Activated CD8-positive, alpha-beta memory T cell treated with anti-CD3 and anti-CD28 coated beads, Interleukin-2, amount 50 U/mL, for 24 hours (primary cell): ENCODE results near the gene RASAL2.
"Not testable (repeated sequence)": the region's sequence is repeated elsewhere in the genome, so short reads cannot be mapped to it uniquely, and the experiment has no call there.

Source experiments
- DNase-seq: peaks from one replicate; pipeline ENCODE4 v3.0.0-alpha.2; 2020; ENCODE audit errors: extremely low read depth

Gene RASAL2

DNA sequence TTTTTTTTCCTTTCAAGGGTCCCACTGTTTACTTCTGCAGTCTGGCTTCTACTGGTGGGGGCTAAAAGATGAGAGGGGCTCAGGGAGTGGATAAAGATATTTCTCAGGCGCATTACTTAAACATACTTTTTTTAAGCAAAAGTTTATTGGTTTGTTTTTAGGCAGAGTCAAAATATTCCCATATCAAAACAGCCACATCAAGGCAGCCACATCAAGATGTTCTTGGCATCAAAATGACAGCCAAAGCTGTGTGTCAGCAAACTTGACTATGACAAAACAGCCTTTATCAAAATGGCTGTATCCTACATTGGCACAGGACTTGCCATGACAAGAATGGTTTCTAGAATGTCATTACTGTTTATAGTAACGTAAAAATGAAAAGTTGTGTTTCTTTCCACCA, 22.1 kb upstream of the RASAL2 start:
- DNase-seq: no peak

DNA sequence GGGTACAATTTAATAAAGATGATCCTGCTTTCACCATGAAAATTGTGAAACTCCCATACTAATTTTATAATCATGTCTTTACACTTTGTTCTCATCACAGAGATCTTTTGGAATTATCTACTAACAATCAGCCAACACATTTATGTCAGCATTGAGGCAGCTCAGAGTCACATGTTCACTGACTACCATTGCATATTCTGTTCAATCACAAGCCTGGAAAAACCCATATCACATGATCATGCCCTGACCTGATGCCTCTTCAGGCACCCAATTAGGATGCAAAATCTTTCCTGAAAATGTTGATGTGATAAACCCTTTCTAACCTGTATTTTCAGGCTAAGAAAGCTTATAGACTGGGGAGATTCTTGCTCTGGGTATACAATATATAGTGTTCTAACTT, 21.6 kb upstream of the RASAL2 start:
- DNase-seq: no peak

DNA sequence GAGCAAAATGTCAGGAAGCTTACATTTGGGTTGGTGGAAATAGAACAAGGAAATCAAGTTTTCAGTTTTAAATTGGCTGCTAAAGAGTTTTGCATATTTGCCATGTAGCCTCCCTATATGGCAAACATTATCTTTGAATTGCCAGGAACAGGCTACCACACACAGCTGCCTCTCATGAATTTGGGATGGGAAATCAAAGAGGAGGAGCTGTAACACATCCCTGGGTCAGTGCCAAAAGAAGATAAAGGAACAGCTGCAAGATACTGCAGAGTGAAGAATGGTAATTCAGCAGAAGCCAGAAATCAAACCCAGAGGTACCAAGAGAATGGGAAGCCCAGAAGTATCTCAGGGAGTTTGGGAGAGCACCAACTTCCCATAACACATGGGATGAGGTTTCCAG, 18.6 kb upstream of the RASAL2 start:
- DNase-seq: no peak

DNA sequence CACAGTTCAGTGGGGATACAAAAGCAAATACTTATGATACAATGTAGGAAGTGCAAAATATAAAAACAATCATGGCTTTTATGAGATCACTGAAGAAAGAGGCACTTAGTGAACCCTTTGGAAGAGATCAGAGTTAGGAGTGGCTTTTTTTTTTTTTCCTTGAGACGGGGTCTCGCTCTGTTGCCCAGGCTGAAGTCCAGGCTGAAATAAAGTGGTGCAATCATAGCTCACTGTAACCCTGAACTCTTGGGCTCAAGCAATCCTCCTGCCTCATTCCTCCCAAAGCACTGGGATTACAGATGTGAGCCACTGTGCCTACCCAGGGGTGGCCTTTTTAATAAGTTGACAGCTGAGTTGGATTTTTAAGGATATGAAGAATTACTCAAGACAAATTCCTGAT, 17.3 kb upstream of the RASAL2 start:
- DNase-seq: no peak

DNA sequence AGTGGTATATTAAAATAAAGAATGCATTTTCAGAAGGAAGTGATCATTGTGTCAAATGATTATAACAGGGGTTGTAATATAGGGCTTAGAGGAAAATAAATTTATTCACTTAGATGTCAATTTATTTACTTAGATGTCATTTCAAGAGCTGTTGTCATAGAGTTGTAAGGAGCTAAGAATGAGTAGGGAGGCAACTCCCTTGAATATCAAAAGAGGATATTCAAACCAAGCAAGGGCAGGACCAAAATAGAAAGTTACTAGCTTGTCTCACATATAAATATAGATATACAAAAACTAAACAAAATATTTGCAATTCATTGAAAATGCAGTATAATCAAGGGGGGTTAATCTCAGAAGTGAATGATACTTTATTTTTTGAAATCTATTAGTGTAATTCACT, 16.0 kb upstream of the RASAL2 start:
- DNase-seq: no peak

DNA sequence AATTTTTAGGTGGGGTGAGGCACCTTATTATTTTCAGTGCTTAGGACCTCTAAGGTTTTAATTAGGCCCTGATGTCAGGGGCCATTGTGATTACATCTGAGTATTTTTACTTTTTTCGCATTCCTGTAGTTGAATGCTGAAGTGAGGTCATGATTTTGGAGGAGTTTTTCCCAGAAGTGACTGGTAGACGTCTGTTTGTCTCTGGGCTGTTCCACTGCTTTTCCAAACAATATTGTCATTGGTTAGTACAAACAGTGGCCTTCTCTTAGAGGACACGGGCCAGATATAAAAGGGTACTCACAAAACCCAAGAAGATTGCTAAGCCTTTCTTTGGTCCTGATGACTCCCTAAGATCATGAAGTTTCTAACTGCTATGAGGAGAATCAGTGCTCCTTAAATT, 7.6 kb upstream of the RASAL2 start:
- DNase-seq: no peak

DNA sequence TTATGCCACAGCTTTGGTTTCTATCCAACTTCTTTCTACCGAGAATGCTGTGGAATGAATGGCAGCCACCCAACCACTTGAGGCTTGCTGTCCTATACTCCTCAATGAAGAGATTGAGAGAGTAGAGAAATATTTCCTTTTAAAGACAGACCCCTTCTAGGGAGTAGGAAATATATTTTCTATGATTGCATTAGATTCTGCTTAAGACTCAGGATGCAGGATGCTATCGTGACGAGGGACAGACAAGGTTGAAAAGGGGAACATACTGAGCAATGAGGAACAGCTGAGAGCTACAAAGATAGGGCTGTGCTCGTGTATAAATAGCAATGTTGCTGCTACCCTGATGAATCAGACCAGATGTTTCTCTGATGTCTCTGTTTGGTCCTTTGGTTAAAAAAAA, 7.1 kb upstream of the RASAL2 start:
- DNase-seq: no peak

DNA sequence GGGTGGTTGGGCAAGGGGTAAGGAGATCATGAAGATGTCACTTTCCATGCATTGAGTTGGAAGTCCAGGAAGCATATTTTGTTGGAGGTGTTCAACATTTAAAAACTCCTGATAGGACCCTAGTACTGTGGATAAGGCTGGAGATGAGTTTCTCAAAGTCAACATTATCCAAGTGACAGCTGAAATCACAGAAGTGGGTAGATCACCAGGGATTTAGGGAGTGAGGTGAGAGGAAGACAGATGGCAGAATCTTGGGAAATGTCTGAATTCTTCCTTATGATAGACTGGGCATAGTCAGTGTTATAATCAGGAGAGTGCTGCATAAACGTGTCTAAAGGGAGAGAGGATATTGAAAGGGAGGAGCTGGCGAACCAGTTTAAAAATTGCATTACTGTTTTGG, 5.3 kb upstream of the RASAL2 start:
- no peak for DNase-seq

DNA sequence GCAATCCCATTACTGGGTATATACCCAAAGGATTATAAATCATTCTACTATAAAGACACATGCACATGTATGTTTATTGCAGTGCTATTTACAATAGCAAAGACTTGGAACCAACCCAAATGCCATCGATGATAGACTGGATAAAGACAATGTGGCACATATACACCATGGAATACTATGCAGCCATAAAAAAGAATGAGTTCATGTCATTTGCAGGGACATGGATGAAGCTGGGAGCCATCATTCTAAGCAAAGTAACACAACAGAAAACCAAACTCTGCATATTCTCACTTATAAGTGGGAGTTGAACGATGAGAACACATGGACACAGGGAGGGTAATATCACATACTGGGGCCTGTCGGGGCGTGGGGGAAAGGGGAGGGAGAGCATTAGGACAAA, 2.5 kb upstream of the RASAL2 start:
- DNase-seq: not testable (repeated sequence)

DNA sequence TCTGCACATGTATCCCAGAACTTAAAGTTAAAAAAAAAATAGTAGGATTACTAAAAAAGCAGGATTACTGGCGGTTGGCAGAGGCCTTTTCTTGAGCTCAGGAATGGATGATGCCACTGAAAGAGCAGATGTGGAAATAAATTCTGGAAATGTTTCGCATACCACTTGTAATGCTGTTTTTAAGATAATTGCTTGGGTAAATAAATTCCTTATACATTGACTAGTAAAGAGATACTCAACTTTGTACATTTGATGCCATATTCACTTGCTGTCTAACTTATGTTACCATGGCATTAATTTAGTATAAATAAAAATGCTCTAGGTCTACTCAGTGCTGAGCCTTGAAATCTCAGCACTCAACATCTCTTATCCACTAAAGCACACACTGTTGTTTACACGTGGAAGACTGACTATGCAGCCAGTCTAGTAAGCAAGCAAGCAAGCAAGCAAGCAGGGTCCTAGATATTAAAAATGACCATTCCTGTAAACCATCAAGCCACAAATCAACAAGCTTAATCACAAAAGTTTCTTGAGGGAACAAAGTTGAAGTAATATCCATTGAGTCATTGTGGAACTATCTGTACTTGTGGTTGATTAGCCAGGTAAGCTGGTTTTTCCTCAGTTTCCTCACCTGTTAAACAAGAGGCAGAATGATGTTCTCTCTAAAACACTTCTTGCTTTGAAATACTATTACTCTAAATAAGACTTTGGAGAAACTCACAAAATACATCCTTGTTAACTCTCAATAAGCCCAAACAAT, 1.7 kb upstream of the RASAL2 start:
- no peak for DNase-seq

DNA sequence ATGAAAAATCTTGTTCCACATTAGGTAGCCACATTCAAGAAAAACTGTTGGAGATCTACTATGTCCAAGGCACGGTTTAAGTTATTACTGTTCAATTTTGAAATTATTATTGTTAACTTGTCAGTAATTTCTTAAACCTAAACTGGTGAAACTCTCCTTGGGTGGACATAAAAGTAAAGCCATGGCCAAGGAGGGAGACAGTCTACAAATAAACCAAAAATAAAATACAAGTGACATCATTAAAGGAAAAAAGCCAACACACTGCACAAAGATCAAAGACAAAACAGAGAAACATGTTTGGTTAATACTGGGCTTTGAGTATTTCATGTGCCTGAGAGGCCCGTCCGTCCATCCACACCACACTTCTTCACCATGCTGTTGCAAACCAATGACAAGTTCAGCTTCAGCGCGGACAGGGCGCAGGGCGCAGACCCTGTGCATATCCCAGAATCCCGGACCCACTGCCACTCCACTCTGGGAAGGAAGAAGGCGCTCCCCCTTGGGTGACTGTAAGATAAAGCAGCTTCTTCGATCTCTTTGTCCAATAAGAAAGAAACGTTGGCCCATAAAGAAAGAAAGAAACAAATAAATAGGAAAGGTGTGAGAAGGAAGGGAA, 918 bp upstream of the RASAL2 start:
- DNase-seq: no peak

DNA sequence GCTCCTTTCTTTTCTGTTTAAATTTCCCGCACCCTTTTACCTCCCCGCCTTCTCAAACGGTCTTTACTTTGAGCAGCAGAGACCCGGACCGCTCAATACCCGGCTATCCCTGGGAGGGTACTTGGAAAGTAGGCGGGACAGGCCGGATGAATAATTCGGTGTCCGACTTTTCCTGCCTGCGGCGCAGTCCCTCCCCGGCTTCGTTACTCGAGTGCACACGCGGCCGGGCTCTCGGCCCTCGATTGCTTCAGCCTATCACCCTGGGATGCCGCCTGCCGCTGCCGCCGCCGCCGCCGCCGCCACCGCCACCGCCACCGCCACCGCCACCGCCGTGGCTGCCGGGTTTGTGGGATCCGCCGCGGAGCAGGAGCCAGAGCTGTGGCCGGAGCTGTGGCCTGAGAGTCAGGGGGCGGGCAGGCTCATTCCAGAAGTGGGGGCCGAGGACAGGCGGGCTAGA, 382 bp upstream of the RASAL2 start:
- no peak for DNase-seq

DNA sequence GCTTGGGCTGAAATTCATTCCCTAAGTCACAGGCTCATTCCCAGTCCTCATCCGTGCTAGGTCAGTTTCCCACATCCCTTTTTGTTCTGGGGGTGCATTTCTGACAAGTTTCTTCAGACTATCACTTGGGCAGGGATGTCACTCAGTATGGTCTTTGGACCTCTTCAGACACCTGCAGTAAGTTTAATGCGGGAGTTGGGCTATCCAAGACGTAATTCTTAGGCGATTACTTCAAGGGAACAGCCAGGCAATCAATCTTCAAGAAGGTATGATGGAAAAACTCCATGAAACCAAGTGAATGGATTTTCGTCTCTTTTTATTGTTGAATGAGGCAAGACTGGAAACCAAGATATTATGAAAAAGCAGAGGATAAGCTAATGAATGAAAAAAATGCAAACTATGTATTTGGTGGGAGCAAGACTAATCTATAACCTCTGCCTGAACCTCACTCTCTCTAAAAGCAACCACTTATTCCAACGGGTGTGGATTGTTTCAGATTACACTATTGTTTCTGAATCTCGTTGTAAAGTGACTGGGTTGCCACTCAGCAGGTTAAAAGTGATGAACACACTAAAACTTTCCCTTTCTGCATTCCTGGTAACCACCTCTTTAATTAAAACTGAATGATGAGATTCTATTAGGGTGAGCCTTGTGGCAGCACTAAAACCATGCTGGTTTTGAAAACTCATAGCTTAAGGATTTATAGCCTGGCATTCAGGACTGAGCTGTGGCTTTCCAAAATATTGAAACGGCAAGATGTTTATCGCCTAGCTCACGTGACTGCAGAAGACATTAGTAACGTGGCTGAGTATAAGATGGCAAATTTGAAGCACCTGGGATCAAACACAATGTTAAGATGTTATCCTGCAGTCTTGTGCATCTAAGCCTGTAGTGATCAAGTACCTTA, 1.1 kb downstream of the RASAL2 start:
- DNase-seq: no peak

DNA sequence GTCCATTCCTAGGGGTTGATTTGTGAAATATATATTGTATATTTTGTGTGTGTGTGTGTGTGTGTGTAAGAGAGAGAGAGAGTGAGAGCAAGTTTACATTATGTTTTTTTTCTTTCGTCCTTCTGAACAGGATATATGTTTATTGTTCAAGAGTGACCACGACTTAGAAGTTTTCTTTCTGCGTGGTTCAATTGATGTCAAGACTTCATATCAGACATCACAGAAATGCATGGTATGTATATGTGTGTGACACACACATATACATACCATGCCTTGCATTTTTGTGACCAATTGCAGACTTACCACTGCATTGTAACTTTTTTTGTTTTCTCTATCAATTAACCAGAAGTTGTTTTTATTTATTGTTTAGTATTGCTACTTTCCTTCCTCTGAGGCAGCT, 2.5 kb downstream of the RASAL2 start:
- no peak for DNase-seq

DNA sequence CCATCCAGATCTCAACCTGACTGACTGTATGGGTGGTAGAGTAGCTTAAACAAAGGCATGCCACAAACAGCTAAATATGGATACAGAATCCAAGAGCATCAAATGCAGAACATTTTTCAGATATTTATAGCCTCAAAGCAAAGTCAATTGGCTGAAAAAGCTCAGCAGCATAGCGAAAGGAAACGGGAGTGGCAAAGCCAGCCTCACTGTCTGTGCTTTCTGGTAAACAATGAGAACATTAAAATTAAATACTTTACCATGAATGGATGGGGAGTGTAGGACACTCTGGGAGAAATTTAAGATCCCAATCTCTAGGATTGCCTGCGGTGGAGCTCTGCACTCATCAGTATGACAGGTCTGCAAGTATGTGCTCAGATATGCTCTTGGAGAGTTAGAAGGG, 4.4 kb downstream of the RASAL2 start:
- DNase-seq: no peak

DNA sequence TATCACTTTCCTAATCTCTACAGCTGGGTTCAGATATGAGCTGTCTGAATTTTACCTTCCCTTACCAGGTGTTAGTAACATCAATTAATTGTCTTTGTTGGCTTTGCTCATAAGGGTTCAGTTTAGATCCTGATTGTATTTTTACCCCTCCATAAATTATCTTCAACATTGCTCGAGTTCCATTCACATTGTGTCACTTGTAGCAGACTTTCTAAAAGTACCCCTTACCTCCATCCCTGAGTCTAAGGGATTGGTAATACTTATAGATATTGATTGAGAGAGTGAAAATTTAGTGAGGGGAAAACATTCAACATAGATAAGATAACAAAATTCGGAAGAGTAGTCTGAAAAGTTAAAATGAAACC, 7.3 kb downstream of the RASAL2 start:
- DNase-seq: no peak

DNA sequence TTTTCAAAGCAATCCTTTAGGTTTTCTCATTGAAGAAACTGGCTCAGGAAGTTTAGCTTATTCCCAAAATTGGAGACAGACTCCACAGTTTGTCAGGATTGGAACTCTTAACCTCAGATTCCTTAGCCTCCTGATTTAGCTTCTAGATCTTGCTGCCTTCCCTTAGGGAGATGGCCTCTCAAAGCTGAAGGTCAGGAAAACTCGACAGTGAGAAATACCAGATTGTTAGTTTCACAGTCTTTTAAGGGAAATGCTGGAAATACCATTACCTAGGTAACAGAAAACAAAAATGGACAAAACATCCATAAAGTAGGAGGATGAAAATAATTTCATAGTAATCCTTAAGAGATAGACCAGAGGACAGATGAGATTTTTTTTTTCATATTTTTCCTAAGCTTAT, 7.8 kb downstream of the RASAL2 start:
- DNase-seq: no peak

DNA sequence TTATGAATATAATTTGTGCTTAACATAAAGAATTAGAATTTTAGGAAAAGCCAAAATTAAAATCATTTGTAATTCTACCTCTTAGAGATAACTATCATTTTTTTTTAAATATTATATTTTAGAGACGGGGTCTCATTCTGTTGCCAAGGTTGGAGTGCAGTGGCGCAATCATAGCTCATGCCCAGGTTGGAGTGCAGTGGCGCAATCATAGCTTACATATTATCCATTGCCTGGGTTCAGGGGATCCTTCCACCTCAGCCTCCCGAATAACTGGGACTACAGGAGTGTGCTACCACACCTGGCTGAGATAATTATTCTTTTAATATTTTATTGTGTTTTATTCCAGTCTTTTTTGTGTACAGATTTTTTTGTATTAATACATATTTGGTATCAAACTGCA, 8.3 kb downstream of the RASAL2 start:
- no peak for DNase-seq

DNA sequence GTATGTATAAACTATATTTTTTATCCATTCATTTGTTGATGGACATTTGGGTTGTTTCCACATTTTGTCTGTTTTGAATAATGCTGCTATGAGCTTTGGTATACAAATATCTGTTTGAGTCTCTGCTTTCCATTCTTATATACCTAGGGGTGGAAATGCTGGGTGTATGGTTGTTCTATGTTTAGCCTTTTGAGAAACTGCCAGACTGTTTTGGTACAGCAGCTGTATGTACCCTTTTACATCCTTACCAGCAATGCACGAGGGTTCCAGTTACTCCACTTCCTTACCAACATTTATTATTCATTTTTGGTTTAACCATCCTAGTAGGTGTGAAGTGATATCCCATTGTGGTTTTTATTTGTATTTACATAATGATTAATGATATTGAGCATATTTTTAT, 13.9 kb downstream of the RASAL2 start:
- no peak for DNase-seq

DNA sequence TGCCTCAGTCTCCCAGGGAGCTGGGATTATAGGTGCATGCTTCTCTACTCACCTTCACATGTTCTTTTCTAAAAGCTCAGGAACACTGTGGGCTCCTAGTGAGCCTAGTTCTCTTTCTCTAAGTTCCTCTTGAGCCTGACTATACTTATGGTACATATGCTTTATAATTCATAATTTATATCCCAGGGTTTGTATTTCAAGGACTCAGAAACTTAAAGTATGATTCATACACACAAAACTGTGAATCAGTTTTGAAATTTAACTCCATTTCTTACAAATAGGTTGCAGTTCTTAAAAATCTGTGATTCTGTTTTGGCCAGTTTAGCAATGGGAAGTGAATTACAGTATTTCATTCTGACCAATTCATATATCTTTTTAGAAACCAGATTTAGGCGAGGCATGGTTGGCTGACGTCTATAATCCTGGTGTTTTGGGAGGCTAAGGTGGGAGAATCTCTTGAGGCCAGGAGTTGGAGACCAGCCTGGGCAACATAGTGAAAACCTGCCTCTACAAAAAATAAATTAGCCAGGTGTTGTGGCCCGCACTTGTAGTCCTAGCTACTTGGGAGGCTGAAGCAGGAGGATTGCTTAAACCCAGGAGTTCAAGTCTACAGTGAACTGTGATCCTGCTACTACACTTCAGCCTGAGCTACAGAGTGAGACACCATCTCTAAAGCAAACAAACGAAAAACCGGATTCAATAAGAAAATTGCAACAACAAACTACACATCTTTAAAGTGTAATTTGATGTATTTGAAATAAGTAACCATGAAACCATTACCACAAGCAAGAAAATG, 15.6 kb downstream of the RASAL2 start:
- no peak for DNase-seq

DNA sequence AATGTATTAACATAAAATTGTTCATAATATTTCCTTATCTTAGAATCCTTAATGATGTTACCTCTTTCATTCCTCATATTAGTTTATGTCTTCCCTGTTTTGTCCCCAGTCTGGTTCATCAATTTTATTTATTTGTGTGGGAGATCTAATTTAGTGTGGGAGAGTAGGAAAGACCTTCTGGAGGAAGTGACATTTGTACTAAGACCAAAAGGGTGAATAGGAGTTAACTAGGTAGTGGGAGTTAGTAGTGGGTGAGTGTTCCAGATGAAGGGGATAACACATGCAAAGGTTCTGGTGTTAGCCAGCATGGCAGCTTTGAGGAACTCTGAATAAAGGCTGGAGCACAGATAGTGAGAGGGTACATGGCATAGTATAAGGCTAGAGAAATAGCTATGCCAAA, 21.4 kb downstream of the RASAL2 start:
- DNase-seq: no peak

DNA sequence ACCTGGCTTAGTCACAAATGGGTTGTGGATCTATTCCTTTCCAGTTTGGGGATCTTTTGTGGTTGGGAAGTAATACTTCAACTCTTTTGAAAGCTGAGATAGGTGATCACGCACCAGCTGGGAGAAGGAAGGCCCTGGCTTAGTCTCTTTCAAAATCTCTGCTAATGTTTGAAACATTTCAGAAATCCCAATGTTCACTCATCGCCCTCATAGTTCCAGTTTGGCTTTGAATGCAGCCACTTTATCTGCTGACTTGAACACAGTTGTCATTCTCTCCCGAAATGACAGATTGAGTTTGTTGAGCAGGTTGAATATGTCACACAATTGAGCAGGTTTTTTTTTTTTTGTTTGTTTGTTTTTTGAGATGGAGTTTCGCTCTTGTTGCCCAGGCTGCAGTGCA, 24.6 kb downstream of the RASAL2 start:
- DNase-seq: no peak
